Stimulated activated CD8-positive, alpha-beta memory T cell treated with anti-CD3 and anti-CD28 coated beads, Interleukin-12 subunit alpha, Interleukin-12 subunit beta, amount 100 ng/mL, for 1 hour (primary cell): ENCODE data around the gene PHLDA2.

Source experiments
- DNase-seq: peaks from one replicate; pipeline ENCODE4 v3.0.0-alpha.2; 2020; ENCODE audit warnings: low read depth

The PHLDA2 gene

DNA sequence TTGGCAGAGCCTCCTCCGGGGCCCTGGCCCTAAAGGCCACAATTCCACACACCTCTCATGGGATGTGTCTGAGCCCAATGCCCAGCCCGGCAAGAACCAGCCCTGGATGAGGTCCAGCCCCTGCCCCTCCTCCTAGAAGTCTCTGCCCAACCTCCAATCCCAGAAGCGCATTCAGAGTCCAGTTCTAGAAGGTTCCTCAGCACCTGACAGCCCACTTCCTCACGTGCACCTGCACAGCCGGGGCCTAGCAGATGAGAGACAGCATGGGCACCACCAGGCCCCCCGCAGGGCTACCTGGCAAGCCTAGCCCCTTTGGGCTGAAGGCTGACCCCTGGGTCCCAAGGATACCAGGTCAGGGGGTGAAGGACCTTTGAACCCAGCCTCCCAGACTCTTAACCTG is 32.2 kb downstream of the PHLDA2 start:
- no peak for DNase-seq

DNA sequence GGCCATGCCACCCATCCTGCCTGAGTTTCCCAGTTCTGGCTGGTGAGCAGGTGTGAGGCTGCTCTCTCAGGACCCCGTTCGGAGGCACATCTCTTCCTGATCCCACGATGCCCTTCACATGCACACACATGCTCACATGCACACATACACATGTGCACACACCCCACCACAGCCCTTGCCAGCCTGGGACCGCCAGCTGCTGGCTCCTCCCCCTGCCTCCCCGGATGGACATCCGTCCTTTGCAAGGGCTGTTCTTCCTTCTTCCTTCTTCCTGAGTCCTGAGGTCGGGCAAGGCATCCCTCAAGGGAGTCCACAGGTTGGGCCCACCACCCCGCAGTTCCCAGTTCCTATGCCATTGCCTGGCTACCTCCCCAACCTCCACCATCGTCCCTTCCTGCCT is 33.2 kb downstream of the PHLDA2 start:
- no peak for DNase-seq

DNA sequence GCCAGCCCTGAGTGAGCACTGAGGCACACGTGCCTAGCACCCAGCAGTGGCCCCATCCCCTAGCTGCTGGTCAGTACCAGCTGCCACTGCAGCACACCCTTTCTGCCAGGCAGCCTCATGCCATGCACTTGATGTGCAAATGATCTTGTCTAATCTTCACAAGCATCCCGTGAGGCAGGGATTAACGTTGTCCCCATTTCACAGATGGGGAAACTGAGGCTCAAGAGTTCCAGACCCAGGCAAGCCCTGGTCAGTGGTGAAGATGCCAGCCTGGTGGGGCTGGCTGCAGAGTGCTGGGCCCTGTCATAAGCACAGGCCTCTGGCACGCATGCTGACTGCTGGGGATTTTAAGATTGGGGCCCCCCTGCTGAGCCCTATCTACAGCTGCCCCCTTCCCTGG is 35.3 kb downstream of the PHLDA2 start:
- no peak for DNase-seq

DNA sequence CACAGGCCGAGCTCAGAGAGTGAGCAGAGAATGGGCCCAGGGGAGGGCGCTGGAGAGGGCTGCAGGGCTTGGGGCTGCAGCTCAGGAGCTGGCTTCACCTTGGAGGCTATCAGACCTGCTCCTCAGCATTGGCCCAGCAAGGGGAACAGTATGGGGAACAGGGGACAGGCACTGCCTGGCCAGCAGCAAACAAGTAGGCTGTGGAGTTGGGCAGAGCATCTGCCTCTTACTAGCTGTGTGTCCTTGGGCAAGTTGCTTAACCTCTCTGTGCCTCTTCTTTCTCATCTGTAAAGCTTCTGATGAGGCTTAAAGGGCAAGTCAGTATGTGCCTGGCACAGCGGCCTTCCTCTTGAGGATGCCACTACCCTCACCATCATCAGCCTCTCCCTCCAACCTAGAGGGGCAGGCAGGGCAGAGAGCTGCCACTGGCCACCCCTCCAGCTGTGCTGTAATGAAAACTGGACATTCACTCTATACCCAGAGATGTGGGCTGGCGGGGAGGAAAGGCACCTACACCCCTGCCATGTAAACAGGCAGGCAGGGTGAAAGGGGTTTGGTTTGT is 36.2 kb downstream of the PHLDA2 start:
- DNase-seq = no peak

DNA sequence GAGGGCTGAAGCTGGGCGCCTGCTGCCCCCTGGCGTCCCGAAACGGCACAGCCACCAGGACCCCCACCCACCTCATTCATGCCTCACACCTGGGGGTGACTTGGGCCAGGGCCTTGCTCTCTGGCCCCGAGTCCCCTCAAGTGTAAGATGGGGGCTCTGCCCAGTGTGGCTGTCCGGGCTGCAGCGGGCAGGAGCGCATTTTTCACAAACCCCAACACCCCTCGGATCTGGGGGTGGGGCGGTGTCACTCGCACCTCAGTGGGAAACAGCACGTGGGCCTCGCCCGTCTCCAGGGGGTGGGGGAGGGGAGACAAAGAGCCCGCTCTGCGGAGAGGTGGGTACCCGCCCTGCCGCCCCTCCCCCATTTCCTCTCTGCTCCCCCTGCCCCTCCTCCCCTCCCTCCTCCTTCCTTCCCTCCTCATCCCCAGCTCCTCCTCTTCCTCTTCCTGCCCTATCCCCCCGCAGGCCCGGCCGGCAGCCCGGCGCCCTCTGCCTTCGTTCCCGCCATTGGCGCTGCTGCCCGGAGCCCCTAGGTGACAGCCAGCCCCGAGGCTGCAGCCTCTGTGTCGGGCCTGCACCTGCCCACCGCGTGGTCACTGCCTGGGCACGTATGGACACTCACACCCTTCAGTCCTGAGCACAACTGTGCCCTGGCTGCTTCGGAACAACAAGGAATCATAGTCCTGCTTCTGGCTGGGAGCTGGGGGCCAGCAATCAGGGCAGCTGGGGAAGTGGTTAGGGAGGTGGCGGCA is 36.8 kb downstream of the PHLDA2 start:
- no peak for DNase-seq

DNA sequence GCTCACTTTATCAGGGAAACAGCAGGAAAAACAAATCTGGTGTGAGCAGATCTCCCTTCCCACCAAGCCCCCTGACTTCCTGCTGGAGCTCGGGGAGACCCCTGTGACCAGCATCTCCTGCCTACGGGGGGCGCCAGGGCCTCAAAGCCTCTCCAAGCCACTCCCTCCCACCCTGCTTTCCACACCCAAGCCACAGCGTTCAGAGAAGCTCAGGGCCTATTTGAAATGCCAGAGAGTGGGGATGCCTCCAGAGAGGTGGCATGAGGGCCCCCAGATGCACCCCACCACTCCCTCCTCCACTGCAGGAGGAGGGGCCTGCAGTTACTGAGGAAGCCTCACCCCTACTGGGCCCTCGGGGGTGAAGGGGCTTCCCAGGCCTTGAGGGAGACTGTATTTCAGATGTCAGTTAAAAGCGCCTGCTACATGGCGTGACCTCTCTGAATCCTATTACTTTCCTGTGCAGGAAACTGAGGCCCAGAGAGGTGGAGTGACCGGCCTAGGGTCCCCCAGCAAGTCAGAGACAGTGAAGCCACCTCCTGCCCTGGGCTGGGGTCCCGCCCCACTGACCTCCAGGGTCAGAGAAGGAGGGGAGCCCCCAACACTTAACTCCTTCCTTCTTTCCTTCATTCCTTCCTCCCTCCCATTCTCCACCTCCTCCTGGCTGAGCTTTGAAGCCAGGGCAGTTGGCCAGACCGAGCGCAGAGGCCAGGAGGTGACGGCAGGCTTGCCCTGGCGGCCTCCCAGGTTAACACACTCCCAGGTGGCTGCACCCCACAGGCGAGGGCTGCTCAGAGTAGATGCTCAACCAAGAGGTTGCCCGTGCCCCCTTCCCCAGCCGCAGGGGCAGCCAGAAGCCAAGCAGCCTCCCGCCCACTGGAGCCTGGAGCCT is 37.6 kb downstream of the PHLDA2 start:
- DNase-seq = no peak

DNA sequence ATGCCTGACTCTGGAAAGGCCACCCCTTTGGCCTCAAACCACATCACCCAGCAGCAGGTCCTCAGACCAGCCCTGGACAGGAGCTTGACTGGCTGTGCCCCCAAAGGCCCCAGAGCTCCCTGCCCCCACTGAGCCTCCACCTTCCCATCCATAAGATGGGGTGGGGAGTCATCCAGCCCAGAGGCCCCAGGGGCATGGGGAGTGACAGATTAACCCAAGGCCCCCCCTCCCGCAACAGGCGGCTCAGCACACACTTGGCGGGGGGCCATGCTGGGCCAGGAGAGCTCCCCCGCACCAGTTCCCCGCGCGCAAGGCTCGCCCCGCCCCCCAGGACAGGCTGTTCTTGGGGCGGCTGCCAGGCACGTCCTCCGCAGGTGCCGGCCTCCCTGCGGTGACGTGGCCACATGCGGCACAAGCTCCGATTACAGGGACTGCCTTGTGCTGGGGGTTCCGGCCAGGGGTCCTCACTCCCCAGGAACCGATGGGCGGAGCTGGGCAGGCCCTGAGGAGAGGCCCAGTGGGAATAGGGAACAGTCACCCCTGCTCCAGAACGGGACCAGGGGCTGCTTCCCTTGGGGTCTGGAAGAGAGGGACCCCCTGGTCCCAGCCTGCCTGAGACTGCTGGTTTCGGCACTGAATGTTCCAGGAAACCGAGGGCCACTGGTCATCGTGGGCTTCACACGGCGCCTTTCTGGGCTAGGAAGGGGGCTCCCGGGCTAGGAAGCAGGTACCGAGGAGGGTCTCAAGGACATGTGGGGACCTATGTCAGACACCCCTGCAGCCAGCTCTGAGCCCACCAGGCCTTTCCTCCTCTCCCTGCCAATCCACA is 38.5 kb downstream of the PHLDA2 start:
- no peak for DNase-seq

DNA sequence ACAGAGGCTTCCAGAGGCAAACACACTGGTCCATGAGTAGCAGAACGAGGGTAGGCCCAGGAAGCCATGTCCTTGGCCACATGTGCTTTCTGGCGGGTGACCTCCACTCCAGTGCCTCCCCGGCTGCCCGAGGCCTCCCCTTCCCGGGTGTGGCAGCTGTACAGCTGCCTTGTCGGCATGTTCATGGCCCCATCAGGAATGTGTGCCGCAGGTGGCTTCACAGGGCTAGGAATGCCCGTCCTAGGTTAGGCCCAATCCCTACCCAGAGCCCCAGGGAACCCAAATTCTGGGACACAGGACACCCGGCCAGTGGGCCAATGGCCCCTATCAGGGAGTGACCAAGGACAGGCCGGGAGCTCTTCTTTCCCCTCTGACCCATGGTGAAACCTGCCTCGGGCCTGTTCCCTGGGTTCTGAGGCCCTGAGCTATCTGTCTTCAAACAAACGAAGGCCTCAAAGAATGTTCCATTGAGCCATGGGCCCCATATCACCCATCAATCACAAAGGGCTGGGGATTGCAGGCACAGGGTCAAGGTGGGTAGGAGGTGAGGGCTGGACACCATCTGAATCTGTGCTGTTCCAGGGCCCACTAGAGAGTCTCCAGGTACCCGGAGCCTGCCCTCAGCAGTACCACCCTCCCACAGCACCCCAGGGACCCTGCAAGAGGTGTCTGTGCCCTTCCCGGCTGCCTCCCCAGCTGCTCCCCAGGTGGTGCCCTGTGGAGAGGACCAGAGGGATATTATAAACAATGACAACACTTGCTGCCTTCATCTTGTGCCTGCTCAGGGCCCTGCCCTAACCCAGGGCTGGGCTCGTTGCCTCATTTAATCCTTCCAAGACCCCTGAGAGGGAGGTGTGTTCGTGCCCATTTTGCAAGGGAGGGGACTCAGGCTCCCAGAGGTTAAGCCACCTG is 39.6 kb downstream of the PHLDA2 start:
- DNase-seq = no peak

DNA sequence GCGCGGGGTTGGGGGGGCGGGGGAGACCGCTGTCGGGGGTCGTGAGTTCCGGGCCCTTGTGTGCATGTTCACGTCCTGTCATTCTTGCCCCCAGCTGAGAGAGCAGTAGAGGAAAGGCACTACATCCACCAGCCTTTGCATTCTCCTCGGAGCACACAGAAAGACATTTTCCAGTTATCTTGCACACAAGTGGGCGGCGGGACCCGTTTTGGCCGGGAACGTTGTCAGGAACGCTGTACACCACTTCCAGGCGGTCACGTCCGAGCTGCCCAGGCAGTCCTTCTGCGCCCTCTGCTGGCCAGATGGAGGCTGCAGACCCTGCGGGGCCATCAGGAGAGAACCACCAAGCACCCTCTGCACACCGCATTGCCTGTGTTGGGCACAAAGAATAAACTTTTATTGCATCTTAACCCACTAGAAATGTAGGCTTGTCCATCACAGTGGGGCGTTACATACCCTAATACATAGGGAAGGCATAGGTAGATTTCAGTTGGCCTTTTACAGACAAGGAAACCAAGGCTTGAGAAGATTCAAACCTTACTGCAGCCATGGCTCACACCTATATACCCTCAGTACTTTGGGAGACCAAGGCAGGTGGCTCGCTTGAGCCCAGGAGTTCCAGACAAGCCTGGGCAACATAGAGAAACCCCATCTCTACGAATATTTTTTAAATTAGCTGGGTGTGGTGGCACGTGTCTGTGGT is 40.8 kb downstream of the PHLDA2 start:
- DNase-seq = peak; percentile 80

DNA sequence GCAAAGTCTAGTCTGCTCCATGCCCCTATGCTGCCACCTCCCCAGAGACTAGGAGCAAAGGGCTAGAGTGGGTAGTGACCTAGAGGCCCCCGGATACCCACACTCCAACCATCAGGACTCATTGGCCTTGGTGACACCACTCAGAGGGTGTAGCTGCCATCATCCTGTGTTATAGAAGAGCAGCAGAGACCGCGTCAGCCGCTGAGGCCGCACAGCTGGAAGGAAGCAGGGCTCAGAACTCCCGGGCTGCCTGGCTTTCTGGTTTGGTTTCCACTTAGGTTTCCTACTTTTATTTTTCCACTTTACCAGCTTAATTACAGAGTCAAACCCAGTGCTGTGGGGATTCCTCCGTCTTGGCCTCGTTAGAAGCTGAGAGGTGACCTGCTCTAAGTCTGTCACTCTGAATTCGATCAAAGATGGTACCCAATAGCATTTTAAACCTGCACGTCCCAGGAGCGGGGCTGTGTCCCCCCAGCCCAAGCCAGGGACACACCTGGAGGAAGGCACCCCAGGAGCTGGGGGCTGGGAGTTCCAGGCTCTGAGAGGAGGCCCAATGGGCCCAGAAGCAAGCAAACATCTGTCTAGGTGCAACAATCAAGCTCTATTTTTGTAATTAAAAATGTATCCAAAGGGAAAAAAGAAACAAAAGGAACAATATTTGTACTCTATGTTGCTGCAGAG is 41.6 kb downstream of the PHLDA2 start:
- DNase-seq = no peak

DNA sequence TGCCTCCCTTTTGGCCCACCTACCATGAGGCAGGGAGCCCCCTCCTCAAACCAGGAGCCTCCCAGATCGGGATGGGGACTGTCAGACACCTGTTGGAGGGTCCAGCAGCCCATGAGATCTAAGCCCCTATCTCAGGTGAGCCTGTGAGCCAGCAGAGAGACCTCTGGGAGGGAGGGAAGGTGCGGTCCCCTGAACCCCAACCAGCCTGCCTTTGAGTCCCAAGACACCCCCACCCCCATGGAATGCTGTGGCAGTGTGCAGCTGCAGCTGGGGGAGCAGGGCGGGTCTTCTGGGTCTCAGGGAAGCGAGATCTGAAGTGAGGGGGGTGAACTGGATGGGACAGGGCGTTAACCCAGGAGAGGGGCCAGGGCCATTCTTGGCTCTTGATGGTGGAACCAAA is 42.3 kb downstream of the PHLDA2 start:
- no peak for DNase-seq

DNA sequence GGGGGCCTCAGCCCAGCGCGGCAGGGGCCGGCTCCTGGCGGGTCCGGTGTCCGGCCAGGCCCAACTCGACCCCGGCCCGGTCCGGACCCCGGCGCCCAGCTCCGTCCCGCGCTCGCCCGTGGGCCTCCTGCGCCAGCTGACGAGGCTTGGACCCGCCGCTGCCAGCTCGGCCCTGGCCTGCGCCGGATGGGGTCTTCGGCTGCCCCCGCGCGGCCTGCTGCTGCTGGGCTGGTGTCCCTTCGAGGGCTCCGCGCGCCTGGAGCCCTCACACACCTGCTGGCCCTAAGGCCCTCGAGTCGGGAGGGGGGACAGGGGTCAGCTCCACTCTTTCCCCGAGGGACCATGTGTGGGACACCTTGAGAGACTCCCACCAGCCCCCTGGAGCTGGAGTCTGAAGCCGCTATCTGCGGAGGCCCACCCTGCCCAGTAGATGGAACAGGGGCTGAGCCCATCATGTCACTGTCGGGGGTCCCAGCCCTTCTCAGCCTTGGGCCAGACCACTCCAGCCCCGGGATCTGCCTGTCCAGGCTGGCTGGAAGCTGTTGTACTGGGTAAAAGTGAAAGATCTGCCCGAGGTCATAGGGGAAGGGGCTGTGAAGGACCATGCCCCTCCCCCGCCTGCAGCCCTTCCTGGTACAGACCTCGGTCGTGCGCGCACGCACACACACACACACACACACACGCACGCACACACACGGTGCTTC is 42.9 kb downstream of the PHLDA2 start:
- no peak for DNase-seq

DNA sequence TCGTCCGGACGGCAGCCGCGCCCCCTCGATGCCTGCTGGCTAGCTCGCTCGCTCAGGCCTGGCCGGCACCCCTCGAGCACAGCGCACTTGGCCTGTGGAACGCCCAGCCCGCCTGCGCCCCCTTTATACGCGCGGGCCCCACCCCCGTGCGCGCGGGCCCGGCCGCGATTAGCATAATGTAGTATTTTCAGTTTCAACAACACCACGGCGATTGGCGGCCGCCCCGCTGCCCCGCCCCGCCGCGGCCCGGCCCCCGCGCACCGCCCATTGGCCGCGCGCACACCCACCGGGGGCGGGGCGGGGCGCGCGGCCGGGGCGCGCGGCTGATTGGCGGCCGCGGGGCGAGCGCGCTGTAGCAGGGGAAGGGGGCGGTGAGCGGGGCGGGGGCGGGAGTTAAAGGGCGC is 43.5 kb downstream of the PHLDA2 start, which contains the start of gene CDKN1C:
Gene CDKN1C, minus strand, starts transcription at position 98 of the 404 bp plus-strand sequence. CDS start 319 bp downstream, outside the sequence.
- peak; percentile 67 for DNase-seq

DNA sequence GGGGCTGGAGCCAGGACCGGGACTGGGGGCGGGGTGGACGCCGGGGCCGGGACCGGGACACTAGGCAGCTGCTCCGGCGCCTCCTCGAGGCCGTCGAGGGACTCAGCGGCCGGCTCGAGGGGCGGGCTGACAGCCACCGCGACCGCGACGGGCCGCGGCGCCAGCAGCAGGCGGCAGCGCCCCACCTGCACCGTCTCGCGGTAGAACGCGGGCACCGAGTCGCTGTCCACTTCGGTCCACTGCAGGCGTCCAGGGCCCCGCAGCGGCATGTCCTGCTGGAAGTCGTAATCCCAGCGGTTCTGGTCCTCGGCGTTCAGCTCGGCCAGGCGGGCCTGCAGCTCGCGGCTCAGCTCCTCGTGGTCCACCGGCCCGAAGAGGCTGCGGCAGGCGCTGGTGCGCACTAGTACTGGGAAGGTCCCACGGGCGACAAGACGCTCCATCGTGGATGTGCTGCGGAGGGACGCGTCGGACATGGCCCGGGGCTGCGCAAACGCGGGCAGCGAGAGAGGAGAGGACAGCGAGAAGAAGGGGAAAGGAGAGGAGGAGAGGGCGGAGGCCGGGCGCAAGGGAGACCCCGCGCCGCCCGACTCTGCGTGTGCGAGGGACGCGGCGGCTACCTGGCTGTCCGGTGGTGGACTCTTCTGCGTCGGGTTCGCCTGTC is 44.1 kb downstream of the PHLDA2 start:
- DNase-seq = no peak

DNA sequence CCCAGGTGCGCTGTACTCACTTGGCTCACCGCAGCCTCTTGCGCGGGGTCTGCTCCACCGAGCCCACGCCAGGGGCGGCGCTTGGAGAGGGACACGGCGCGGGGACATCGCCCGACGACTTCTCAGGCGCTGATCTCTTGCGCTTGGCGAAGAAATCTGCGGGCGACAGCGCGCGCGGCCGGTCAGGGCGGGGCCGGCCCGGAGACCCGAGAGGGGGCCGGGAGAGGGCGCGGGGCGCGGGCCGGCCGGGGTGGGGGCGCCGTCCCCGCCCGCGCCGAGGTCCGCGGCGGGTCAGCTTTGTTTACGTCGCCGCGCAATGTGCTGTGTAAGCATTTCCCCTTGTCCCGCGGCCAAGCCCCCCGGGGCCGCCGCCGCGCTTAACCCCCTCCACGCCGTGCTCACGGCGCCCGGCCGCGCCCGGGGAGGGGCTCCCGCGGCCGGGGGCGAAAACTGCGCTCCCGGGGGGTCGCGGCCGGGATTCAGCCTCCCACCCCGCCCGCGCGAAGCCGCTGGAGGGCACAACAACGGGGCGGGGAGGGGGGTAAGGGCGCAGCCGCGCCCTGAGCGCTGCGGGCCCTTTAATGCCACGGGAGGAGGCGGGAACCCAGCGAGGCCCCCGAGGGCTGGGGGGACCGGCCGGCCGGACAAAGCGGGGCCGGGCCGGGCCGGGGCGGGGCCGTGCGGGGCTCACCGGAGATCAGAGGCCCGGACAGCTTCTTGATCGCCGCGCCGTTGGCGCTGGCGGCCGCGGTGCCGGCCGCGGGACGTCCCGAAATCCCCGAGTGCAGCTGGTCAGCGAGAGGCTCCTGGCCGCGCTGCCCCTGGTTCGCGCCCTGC is 45.0 kb downstream of the PHLDA2 start:
- no peak for DNase-seq

DNA sequence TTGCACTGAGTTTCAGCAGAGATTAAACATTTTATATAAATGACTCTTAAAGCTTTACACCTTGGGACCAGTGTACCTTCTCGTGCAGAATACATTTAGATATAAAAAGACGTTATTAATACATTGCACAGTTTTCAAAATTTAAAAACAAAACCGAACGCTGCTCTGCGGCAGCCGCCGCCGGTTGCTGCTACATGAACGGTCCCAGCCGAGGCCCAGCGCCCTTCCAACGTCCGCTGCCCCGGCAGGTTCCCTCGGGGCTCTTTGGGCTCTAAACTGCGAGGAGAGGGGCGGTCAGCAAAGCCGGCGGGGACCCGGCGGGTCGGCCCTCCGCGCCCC is 45.6 kb downstream of the PHLDA2 start:
- no peak for DNase-seq

DNA sequence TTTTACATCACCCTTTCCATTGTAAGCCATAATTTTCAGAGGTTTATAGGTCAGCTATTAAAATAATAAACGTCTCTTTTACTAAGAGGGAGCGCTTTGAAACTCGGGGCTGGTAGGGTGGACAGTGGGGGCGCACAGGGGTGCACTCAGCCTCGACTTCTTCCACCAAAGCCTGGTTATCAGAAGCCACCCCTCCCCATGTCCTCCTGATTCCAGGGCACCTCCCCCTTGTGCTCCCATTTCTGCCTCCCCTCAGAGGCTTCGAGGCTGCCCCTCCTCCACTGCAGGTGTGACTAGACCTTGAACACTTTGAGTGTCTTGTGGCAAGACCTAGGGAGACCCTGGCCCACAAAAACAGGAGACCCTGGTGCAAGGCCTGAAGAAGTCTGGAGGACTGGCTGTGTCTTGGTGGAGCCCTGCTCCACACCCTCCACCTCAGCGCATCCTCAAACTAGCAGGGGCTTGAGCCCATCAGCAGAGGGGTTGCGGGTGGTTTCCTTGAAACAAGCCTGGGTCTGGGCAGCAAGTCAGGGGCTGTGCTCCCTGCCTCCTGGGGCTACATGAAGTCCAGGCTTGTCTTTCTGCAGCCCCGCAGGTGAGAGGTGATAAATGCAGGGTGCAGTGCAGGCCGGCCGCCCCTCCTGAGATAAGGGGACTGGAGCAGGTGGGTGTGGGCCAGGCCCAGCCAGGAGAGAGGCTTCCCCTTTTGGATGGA is 46.7 kb downstream of the PHLDA2 start:
- no peak for DNase-seq
